ENCODE data around the gene PPP2R3B.
"Not testable (repeated sequence)": the region's sequence is repeated elsewhere in the genome, so short reads cannot be mapped to it uniquely, and the experiment has no call there.

PPP2R3B gene

DNA sequence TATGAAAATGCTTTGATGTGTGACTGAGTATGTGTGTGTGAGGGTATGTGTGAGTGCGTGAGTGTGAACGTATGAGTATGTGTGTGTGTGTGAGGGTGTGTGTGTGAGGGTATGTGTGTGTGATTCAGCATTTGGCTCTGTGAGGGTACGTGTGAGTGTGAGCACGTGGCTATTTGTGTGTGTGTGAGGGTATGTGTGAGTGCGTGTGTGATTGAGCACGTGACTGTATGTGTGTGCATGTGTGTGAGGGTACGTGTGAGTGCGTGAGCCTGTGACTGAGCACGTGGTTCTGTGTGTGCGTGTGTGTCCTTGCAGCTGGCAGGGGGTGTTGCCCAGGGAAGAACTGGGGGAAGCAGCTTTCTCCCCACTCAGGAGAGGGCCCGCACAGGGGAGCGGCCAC, 16.1 kb upstream of the PPP2R3B start:
- DNase-seq = no peak

DNA sequence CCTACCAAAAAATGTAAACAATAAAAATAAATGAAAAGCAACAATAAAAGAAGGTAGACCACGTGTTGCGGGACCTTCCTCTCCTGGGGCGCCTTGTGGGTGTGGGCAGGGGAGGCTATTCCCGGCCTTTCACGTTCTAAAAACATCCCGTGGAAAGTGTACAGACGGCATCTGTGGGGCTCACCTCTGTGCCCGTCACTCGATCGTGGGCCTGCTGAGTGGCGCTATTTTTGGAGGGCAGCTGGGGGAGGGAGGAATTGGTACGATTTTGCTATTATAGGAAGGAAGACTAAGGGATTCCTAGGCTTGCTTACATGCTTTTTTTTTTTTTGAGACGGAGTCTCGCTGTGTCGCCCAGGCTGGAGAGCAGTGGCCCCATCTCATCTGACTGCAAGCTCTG, 13.6 kb upstream of the PPP2R3B start:
- no peak for DNase-seq

DNA sequence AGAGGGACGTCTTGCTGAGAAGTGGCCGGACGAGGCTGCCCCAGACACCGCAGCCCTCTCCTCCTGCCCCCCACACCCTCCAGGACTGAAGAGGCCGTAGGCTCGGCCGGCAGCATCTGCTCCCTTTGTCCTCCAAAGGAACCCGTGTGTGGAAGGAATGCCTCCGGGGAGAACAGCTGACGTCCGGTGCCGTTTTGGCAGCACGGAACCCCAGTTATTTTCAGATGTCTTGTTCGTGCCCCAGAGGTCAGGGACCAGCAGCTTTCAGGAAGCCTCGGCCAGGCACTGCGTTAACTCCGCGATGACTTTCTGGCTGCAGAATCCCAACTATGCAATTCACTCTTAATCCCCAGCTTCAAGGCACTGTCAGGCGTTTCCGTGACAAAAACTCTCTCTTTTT, 10.9 kb upstream of the PPP2R3B start:
- DNase-seq = no peak

DNA sequence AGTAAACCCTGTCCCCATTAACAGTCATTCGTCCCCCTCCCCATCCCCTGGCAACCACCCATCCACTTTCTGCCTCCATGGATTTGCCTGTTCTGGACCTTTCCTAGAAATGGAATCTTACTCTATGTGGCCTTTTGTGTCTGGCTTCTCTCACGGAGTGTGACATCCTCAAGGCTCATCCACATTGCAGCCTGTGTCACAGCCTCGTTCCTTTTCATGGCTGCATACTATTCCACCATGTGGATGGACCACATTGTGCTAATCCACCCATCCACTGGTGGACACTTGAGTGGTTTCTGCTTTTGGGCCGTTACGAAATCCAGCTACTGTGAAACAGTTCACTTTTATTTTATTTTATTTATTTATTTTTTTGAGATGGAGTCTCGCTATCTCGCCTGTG, 8.1 kb upstream of the PPP2R3B start:
- no peak for DNase-seq

DNA sequence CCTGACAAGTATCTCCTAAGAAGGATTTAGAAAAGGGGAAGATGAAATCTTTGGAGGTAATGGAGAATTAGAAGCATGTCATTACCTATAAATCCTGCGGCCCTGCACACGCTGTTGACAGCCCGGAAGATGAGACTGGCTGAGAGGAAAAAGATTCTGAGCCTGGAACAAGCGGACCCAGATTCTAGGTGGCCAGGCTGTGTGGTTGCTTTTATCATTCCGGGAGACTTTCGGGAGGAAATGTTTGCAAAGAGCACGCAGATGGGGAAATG, 5.8 kb upstream of the PPP2R3B start:
- no peak for DNase-seq

DNA sequence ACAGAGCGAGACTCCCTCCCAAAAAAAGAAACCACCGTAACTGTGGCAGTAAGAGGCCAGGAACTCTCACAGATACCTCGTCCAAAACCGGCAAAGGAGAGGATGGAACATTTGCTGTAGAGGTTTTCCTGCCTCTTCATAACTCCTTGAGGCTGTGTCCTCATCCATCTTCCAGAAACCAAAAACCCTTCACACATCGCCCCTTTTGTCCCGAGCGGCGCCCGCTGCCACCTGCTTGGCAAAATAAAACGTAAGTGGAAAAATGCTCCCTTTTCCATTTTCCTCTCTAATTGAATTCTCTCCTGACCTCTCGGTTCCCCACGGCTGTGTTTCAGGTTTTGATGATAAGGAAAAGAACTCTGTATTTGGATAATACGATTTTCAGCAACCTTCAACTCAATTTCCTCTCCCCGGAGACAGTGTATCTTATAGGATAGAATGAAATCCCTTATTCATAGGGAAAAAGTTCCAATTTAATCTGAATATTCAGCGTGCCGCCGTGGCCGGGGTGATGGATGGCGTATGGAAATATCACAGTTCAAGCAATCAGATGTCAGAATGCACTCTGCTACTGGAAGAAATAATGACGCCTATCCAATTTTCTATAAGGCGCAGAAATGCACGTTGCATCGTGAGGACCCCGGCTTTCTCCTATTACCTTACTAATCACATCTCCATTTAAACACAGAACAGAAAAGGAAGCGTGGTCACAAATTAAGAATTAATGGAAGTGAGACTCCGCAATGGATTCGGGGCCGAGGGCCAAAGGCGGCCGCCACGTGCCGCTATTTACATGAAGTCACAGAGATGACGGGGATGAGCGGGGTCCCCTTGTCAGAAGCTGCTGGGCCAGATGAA, 5.2 kb upstream of the PPP2R3B start:
- DNase-seq = no peak

DNA sequence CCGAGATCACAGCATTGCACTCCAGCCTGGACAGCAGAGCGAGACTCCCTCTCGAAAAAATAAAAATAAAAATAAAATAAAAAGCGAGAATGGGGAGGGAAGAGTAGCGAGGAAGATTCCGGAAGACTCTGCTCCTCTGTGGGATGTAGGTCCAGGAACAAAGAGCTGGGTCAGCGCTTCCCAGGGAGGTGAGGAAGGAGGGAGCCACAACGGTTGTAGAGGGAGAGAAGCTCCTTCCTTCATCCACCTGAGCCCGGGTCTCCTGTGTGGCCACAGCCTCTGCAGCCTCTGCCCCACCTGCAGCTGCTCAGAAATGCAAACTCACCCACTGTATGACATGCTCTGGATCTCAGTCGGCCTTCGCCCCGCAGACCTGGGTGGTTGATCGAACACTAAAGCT, 3.8 kb upstream of the PPP2R3B start:
- no peak for DNase-seq

DNA sequence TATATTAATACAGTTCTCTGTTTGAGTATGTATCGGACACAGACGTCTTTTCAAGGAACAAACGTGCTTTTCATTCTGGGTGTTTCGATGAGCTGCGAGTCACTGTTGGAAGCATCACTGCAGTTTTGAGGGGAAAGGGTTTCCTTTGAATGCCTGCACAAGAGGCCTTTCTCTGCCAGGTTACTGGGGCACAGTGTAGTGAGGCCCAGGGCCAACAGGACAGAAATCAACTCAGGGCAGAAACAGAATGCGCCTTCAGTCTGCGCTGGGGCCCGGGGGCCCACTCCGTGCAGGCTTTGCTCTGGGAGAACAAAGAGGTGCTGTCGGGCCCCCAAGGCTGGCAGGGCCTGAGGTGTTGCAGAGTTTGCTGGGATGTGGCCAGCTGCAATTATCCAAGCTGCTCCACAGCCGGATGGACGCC, 2.3 kb upstream of the PPP2R3B start:
- no peak for DNase-seq

DNA sequence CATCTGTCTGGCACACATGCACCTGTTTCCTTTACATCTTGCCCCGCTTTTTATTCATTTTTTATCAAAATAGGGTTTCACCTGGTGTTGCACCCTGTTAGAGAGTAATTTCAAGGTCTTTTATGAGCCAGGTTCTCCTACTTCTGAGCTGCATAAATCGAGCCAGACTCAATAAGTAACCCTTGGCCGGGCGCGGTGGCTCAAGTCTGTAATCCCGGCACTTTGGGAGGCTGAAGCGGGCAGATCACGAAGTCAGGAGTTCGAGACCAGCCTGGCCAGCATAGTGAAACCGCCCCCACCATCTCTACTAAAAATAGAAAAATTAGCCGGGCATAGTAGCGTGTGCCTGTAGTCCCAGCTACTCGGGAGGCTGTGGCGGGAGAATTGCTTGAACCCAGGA, 1.0 kb upstream of the PPP2R3B start:
- no peak for DNase-seq

DNA sequence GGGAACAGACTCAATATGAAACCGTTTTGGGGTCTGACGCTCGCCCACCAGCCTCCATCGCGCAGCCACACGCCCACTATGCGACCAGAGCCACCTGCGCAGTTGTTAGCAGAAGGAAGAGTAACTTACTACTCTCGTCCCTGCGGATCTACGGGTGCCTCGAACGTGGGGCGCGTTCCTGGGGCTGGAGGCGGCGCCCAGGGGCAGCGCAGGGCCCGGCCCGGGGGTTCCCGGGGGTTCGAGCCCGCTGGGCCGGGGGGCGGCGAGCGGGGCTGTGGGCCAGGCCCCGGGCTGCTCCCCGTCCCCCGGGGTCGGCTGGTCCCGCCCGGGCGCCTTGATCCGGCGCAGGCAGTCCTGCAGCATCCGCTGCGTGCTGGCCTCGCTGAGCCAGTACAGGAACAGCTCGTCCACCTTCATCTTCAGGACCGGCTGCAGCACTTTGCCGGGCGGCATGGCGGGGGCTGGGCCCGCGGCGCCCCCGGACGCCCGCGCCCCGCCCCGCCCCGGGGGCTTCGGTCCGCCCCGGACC, 404 bp downstream of the PPP2R3B start:
- no peak for DNase-seq

DNA sequence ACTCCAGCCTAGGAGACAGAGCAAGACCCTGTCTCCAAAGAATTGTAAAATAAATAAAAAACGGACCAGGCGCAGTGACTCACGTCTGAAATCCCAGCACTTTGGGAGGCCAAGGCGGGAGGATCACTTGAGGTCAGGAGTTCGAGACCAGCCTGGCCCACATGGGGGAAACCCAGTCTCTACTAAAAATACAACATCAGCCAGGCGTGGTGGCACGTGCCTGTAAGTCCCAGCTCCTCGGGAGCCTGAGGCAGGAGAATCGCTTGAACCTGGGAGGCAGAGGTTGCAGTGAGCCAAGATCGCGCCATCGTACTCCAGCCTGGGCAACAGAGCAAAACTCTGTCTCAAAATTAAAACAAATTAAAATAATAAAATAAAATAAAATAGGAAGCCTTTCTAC, 971 bp downstream of the PPP2R3B start:
- not testable (repeated sequence) for DNase-seq

DNA sequence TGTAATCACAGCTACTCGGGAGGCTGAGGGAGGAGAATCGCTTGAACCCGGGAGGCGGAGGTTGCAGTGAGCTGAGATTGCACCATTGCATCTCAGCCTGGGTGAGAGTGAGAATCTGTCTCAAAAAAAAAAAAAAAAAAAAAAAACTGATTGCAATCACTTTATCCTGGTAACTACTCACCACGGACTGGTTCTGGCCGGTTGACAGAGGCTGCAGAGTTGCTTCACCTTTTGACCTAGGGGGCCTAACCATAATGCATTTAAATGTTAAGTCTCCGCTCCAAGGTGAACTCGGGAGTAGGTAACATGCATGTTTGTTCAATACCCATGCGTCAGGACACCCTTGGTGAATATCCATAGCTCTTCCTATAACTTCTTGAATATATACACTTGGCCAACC, 1.8 kb downstream of the PPP2R3B start:
- no peak for DNase-seq

DNA sequence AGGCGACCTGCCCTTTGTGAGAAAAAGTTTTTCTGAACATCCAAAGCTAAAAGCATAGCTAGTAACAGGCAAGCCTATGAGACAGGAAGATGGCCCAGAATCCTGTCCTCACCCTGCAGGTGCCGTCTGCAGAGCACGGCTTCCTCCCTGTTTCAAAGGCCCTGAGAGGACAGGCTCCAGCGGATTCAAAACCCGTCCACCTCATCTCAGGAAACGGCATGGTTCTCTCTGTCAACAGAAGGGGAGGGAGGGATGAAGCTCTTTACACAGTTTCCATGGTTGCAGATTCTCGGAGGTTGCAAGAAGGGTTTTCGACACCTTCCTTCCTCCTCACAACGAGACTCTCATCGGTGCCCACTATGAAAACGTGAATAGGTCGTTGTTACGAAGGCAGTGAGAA, 8.3 kb downstream of the PPP2R3B start:
- no peak for DNase-seq

DNA sequence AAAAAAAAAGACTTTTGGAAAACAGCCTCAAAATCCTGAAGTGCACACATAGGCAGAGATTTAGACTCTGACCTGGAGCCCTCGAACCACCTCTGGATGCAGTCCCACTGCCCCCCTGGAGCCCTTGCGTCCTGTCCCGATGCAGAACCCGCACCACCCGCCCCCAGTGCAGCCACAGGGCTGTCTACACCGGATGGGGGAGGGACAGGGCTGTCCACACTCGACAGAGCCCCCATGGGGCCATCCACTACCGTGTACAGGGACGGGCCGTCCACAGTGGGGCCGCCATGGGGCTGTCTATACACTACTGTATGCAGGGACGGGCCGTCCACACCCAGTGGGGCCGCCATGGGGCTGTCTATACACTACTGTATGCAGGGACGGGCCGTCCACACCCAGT, 10.5 kb downstream of the PPP2R3B start:
- not testable (repeated sequence) for DNase-seq

DNA sequence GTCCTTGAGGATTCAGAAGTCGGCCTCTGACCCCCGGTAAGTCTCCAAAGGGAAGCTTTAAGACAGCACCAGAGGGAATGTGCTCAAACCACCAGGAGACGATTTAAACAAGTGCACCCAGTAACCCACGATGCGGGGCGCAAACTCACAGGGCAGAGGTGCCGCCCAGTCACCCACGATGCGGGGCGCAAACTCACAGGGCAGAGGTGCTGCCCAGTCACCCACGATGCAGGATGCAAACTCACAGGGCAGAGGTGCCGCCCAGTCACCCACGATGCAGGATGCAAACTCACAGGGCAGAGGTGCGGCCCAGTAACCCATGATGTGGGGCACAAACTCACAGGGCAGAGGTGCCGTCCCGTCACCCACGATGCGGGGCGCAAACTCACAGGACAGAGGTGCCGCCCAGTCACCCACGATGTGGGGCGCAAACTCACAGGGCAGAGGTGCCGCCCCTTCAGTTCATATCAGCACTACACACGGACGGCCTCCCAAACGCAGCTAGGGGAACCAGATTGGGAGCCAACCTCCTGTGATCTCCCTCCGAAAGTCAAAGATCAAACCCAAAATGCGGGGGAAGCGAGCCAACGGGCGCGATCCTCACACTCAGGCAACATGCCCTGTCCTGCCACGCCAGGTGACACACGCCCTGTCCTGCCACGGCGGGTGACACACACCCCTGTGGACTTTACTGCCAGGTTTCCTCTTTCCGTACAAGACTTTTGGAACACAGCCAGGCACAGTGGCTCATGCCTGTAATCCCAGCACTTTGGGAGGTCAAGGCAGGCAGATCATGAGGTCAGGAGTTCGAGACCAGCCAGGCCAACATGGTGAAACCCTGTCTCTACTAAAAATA, 11.3 kb downstream of the PPP2R3B start:
- no peak for DNase-seq

DNA sequence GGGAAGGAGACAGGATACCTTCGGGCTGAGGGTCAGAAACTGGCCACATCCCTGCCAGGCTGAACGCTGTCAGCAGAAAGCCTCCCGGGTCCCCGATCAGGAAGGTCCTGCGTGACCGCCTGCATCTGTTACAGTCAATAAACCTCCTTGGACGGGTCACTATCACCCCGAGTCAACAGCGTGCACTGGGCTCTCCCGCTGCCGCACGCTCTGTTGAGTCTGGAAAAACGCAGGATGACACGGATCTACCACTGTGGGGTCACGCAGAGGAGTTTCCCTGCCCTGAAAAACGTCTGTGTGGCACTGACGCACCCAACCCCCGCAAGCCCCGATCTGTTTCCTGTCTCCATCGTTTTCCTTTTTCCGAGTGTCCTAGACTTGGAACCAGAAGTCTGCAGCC, 12.1 kb downstream of the PPP2R3B start:
- no peak for DNase-seq

DNA sequence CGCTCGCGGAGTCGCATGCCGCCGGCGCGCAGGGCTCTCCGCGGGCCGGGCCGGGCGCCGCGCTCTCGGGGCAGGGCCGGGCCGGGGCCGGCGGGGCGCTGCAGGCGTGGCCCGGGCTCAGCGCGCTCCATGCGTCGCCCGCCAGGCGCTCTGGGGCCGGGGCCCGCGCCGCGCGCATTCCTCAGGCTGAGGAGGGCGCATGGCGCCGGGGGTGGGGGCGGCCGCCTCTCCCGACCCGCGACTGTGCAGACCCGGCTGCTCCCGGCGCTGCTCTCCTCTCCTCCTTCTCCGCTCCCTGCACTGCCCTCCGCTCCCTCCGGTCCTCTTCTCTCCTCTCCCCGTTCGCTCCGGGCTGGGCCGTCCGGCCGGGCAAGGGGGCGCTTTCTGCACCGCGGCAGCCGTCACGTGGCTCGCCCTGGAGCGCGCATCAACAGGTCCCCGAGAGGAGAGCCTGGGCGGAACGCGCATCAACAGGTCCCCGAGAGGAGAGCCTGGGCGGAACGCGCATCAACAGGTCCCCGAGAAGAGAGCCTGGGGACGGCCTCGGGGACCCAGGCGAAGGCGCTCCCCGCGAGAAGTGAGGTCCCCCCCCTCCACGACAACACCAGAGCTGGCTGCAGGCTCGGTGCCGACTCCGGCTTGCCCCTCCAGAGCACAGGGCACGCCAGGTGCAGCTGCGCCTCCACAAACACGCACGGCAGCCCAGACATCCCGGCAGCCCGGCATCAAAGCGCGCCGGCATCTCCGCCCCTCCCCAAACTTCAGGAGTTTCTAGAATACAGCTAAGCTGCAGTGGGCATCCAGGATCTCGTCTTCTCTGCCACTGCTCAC, 12.9 kb downstream of the PPP2R3B start:
- no peak for DNase-seq

DNA sequence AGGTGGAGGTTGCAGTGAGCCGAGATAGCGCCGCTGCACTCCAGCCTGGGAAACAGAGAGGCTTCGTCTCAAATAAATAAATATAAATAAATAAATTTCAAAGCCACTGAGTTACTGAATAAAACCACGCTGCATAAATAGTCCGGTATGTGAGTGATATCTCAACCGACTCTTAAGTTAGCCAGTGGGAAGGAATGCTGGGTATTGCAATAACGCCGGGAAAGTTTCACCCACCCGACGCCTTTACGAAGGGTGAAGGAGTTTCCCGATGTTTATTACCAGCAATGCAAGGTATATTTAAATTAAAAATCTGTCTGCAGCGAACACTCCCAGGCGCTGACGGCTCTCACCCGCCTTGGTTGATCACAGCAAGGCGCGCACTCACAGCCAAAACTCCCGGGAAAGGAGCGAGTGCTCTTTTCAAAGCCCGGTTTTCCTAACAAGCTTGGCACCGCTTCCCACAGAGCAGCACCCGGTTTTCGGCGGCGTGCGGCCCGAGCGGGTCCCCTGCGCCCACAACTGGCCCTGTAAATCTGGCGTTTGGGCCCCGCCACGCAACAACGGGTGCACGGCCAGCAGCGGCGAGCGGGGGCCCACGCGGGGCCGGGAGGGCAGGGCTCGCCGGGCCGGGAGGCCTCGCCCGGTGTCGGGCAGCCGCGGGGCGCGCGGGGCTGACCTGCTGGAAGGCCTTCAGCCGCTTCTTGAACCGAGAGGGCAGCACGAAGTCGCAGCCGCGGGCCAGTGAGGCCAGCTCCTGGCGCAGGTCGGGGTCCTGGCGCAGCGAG, 13.7 kb downstream of the PPP2R3B start:
- DNase-seq = no peak

DNA sequence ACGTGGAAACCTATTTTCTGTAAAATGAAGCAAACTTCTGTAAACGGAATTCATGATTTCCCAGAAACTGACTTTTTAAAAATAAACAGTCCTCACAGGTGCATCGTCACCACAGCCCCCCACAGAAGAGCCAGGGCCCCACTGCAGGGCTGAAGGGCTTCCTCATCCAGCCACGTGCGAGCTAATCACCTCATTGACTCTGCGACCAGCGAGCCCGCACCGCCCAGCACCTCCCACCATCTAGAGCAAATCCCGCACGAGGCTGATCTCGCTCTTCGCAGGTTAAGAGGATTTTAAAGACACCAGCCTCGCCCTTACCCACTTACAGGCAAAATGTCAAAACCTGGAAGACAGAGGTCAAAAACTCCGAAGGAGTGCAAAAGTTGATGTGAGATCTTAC, 14.8 kb downstream of the PPP2R3B start:
- DNase-seq = no peak

DNA sequence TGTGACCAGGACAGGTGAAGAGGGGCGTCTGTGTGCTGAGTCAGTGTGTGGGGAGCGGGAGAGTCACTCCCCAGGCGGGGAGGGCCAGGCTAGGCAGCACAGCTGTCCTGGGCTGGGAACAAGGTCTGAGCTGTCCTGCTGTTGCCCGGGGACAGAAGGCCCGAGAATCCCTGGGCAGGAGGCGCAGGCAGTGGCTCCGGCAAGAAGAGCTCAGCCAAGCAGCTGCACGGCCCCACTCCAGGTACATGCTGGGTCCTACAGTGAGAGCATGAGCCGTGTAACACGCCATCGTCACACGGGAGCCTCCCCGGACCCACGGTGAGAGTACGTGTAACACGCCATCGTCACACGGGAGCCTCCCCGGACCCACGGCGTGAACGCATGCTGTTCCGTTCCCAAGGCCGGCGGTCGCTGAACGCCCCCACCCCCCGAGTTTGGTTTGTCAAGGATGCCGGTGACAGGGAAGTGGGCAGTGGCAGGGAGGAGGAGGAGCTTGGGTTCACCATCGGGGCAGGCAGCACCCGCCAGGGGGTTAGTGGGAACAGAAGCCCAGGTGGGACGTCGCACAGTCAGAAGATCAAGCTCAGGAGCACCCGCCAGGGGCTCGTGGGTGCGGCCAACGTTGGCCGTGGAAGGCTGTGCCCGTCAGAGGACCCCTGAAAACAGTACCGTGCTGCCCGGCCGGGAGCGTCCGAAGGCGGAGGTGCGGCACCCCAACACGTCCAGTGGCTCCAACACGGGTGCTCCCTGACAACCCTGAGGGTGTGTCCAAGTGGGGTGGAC, 15.6 kb downstream of the PPP2R3B start:
- no peak for DNase-seq

DNA sequence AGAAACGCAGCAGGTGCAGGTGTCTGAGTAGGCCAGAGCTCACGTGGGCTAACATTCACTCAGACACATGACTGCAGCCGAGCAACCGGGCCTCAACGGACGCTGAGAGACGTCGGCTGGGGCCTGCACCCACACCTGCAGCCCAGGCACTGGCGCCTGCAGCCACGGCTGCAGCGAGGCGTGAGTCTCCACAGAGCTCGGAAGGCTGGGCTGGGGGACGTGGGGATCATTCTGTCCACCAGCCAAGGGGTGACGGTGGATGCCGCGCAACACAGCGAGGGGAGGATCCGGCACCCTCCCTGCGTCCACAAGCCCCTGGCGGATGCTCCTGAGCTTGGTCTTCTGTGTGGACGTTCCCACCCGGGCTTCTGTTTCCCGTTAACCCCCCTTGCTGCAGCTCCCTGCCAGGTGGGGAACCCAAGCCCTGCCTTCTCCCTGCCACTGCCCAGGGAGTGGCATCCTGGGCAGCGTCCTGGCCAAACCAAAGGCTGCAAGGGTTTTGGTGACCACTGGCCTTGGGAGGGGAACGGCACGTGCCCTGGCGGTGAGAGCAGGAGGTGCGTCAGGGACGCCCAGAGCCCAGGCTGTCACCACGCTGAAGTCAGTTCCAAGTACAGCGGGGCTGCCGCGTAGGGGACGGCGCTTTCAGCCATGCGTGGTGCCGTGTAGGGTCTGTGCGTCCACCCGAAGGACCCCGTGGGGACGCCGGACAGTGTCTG, 16.3 kb downstream of the PPP2R3B start:
- no peak for DNase-seq

Measured in NCI-H774 (cell line).